ENCODE data around the gene OSBPL5. TPM values are rescaled to one million over a fixed set of nuclear protein-coding genes. Genes with fewer than 3 reads are reported as not detected.
A peak's percentile ranks its signal among the peaks of the same experiment; 100 is the strongest.

The OSBPL5 gene
- total and polyA plus RNA-seq, 2 donors from 2014 or later: 8.5 to 63.0 TPM

DNA sequence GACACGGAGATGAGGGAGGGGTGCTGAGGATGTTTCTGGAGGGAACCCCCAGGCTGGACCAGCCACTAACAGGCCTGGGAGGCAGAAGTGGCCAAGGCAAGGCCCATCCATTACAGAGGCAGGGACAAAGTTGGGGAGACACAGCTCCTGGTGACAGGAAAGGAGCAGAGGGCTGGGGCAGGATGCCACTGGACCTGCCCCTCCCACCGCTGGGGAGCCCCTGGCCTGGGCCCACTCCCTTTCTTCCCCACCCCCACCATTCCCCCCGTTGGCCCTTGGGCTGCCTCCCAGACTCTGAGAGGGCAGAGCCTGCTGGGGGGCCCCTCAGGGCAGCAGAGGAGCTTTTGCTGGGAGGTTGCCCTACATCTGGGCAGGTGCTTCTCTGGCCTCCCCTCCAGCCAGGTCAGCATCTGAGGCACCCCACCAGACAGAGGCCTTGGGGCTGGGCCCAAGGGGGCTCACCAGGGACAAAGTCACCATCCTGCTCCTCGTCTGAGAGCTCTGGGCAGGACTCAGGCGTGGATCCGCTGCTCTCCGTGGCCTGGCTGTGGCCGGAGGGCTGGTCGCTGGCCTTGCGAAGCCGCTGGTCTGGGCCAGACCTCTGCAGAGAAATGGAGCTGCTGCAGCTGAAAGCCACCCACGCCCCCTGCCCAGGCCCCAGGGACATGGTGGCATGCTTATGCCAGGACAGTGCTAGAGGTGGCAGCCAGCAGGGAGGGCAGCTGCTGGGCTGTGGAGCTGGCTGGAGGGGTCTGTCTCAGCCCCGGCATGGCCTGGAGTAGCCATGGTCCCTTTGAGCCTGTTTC lies 74.8 kb downstream of the OSBPL5 start:
- Histone ChIP-seq H3K4me3 (ENCODE audit: low read length in 3 of 3) (no peak overlapping the region), H3K9ac (ENCODE audit: low read length in 3 of 3) (no peak overlapping the region), H3K27ac (ENCODE audit: low read depth in 2 of 2, low read length in 2 of 2) (no peak overlapping the region), H3K27me3 (ENCODE audit: control insufficient read depth, insufficient read depth, low read length) (no peaks in the 10 kb centered on the region), H3K9me3 (ENCODE audit: control insufficient read depth in 2 of 3, insufficient read depth in 1 of 3, low read length in 3 of 3) (no peaks in the 10 kb centered on the region), H3K36me3 (ENCODE audit: control insufficient read depth in 2 of 3, insufficient read depth in 3 of 3, low read length in 3 of 3) (no peaks in the 10 kb centered on the region), H3K4me1 (ENCODE audit: control insufficient read depth in 2 of 3, insufficient read depth in 2 of 3, low read depth in 1 of 3, low read length in 3 of 3) (peaks cover 0 to 3% (median 0%) of the 10 kb centered on the region in 3 donors)
- TF ChIP-seq, protein P1, sequence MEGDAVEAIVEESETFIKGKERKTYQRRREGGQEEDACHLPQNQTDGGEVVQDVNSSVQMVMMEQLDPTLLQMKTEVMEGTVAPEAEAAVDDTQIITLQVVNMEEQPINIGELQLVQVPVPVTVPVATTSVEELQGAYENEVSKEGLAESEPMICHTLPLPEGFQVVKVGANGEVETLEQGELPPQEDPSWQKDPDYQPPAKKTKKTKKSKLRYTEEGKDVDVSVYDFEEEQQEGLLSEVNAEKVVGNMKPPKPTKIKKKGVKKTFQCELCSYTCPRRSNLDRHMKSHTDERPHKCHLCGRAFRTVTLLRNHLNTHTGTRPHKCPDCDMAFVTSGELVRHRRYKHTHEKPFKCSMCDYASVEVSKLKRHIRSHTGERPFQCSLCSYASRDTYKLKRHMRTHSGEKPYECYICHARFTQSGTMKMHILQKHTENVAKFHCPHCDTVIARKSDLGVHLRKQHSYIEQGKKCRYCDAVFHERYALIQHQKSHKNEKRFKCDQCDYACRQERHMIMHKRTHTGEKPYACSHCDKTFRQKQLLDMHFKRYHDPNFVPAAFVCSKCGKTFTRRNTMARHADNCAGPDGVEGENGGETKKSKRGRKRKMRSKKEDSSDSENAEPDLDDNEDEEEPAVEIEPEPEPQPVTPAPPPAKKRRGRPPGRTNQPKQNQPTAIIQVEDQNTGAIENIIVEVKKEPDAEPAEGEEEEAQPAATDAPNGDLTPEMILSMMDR (IDR thresholded peaks at IDR 0.05; ENCODE audit: borderline replicate concordance, extremely low read depth, insufficient read depth): no peak
- intact Hi-C loops (cut with DNase I): no loop called here
- DNase-seq (peak in 1 of 5 donors; percentile 74), FAIRE-seq (no peak)

DNA sequence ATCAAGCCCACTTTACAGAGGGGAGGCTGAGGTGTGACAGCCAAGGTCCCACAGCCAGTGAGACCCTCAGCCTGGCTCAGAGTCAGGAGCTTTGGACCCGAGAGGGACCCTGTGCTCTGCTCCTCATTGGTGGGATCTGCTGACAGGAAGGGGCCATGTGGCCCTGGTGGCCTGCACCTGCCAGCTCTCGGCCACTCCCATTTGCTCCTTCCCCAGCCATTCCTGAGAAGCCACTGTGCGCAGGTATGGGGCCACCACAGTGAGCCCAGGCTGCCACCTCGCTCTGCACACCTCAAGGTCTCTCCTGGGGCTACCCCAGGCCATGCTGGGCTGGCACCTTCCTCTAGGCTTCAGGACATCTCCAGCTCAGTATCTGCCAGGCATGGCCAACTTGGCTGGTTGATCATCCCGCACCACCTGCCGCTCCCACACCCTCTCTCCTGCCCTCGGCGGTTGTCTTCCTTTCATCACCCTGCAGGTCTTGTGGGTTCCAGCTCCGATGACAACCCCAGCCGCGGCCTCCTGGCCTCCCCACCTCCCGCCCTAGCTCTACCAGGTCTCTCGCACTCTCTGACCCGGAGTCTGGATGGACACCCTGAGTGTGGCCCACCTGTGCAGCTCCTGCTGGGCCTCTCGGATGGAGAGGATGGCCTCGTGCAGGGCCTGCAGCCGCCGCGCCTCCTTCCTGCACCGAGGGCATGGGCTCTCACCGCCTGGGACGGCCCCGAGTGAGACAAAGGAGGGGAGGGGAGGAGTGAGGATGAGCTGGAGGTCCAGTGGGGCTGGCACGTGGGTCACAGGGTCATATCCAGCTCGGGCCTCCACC lies 75.7 kb downstream of the OSBPL5 start:
- no peaks in the 10 kb centered on the region for H3K9me3 ChIP-seq (ENCODE audit: control insufficient read depth in 2 of 3, insufficient read depth in 1 of 3, low read length in 3 of 3)
- intact Hi-C loops (cut with DNase I): no loop called here
- peak in 1 of 5 donors; percentile 71 for DNase-seq
- TF ChIP-seq, protein P1 (IDR thresholded peaks at IDR 0.05; ENCODE audit: borderline replicate concordance, extremely low read depth, insufficient read depth): no peak
- H3K9ac ChIP-seq (ENCODE audit: low read length in 3 of 3): no peak overlapping the region
- no peaks in the 10 kb centered on the region for H3K36me3 ChIP-seq (ENCODE audit: control insufficient read depth in 2 of 3, insufficient read depth in 3 of 3, low read length in 3 of 3)
- no peak overlapping the region for H3K4me3 ChIP-seq (ENCODE audit: low read length in 3 of 3)
- H3K27ac ChIP-seq (ENCODE audit: low read depth in 2 of 2, low read length in 2 of 2): no peak overlapping the region
- H3K4me1 ChIP-seq (ENCODE audit: control insufficient read depth in 2 of 3, insufficient read depth in 2 of 3, low read depth in 1 of 3, low read length in 3 of 3): peaks cover 0 to 2% (median 0%) of the 10 kb centered on the region in 3 donors
- no peaks in the 10 kb centered on the region for H3K27me3 ChIP-seq (ENCODE audit: control insufficient read depth, insufficient read depth, low read length)
- no peak for FAIRE-seq

GRCh38 chr11:3088806-3089205 lies 76.3 kb downstream of the OSBPL5 start:
- peaks cover 0 to 2% (median 0%) of the 10 kb centered on the region in 3 donors for H3K4me1 ChIP-seq (ENCODE audit: control insufficient read depth in 2 of 3, insufficient read depth in 2 of 3, low read depth in 1 of 3, low read length in 3 of 3)
- no peak overlapping the region for H3K4me3 ChIP-seq (ENCODE audit: low read length in 3 of 3)
- H3K9me3 ChIP-seq (ENCODE audit: control insufficient read depth in 2 of 3, insufficient read depth in 1 of 3, low read length in 3 of 3): no peaks in the 10 kb centered on the region
- DNase-seq: peak in 1 of 5 donors; percentile 56
- H3K9ac ChIP-seq (ENCODE audit: low read length in 3 of 3): no peak overlapping the region
- intact Hi-C loops (cut with DNase I): no loop called here
- no peaks in the 10 kb centered on the region for H3K27me3 ChIP-seq (ENCODE audit: control insufficient read depth, insufficient read depth, low read length)
- FAIRE-seq: no peak
- H3K27ac ChIP-seq (ENCODE audit: low read depth in 2 of 2, low read length in 2 of 2): no peak overlapping the region
- H3K36me3 ChIP-seq (ENCODE audit: control insufficient read depth in 2 of 3, insufficient read depth in 3 of 3, low read length in 3 of 3): no peaks in the 10 kb centered on the region
- TF ChIP-seq, protein P1 (IDR thresholded peaks at IDR 0.05; ENCODE audit: borderline replicate concordance, extremely low read depth, insufficient read depth): no peak
